B cell (primary cell): ENCODE results near the gene TIMP2. TPM values are rescaled to one million over a fixed set of nuclear protein-coding genes. Genes with fewer than 3 reads are reported as not detected.

ENCODE experiments used
- ATAC-seq: fragments of 200-7000 bp; cut with Tn5 transposase; one replicate; pipeline ENCODE4 v1.10.0; 2021; ENCODE audit warnings: low read depth, mild to moderate bottlenecking, moderate number of reproducible peaks, moderate library complexity
- CTCF ChIA-PET: fragments of 350-600 bp; sonication (Branson Sonifier 250); formaldehyde crosslinking; loops from one replicate; lab custom pipeline; 2021; ENCODE audit warnings: antibody characterized with exemption, inconsistent platforms; lab: Charles Lee
- POLR2A ChIA-PET: fragments of 350-600 bp; sonication (Branson Sonifier 250); formaldehyde crosslinking; loops from one replicate; lab custom pipeline; 2021; ENCODE audit warnings: antibody characterized with exemption; lab: Charles Lee
- DNase-seq: peaks from one replicate; pipeline ENCODE4 v3.0.0; 2013
- H2AFZ ChIP-seq: 2 replicates; pipeline ENCODE4 v1.6.1; 2012; ENCODE audit warnings: mild to moderate bottlenecking, low read depth, low read length; ENCODE audit not compliant: insufficient read depth, poor library complexity, severe bottlenecking
- H3K27ac ChIP-seq, 2 donors: 1 replicate in 1 of 2; 2 replicates in 1 of 2; pipeline ENCODE4 v1.5.1; 2012 to 2013; ENCODE audit warnings: low read length in 2 of 2, mild to moderate bottlenecking in 2 of 2, moderate library complexity in 1 of 2
- H3K27me3 ChIP-seq, 4 experiments: fragments of 200-600 bp in 1 of 4; sonication (generic) in 1 of 4; replicated peaks in 1 of 4; 1 replicate in 2 of 4; 2 replicates in 2 of 4; pipeline versions ENCODE4 v1.6.1 to v1.7.0; 2013 to 2016; ENCODE audit warnings: low read length in 3 of 4, mild to moderate bottlenecking in 2 of 4, mixed read lengths in 1 of 4, moderate library complexity in 1 of 4; ENCODE audit not compliant: insufficient read depth in 4 of 4, control insufficient read depth in 3 of 4; ENCODE audit errors: control extremely low read depth in 1 of 4
- H3K36me3 ChIP-seq, 2 experiments: replicated peaks in 1 of 2; 1 replicate in 1 of 2; 2 replicates in 1 of 2; pipeline versions ENCODE4 v1.6.1 to v1.7.1; 2013; ENCODE audit warnings: low read length in 1 of 2; ENCODE audit not compliant: insufficient read depth in 2 of 2, control insufficient read depth in 1 of 2; ENCODE audit errors: control extremely low read depth in 1 of 2, extremely low read depth in 1 of 2
- H3K4me1 ChIP-seq, 2 donors: fragments of 200-600 bp in 1 of 2; sonication (generic) in 1 of 2; 1 replicate in 1 of 2; 2 replicates in 1 of 2; pipeline versions ENCODE4 v1.5.1 to v1.6.1; 2013 to 2017; ENCODE audit warnings: low read length in 2 of 2; ENCODE audit not compliant: control insufficient read depth in 2 of 2, insufficient read depth in 2 of 2
- H3K4me2 ChIP-seq: replicated peaks from 2 replicates; pipeline ENCODE3; 2012; ENCODE audit warnings: mild to moderate bottlenecking, low read depth, low read length; ENCODE audit not compliant: poor library complexity, severe bottlenecking
- H3K4me3 ChIP-seq, 5 experiments: fragments of 200-600 bp in 1 of 5; sonication (generic) in 1 of 5; 1 replicate in 3 of 5; 2 replicates in 2 of 5; pipeline versions ENCODE4 v1.5.1 to v1.7.0; 2011 to 2016; ENCODE audit warnings: low read length in 4 of 5, mild to moderate bottlenecking in 4 of 5, low read depth in 2 of 5, control low read depth in 1 of 5, moderate library complexity in 1 of 5; ENCODE audit not compliant: insufficient read depth in 1 of 5; ENCODE audit errors: control extremely low read depth in 1 of 5, extremely low read depth in 1 of 5
- H3K79me2 ChIP-seq: fragments of 200-600 bp; sonication (generic); one replicate; pipeline ENCODE4 v1.6.0; 2016; ENCODE audit warnings: low read length; ENCODE audit not compliant: control insufficient read depth, insufficient read depth
- H3K9ac ChIP-seq: fragments of 200-600 bp; sonication (generic); 2 replicates; pipeline ENCODE4 v1.6.1; 2017; ENCODE audit warnings: mild to moderate bottlenecking, low read length, moderate library complexity
- H3K9me3 ChIP-seq, 3 donors: one replicate each; pipeline versions ENCODE4 v1.6.1 to v1.7.1; 2013; ENCODE audit warnings: low read length in 2 of 3; ENCODE audit not compliant: control insufficient read depth in 2 of 3, insufficient read depth in 1 of 3; ENCODE audit errors: control extremely low read depth in 1 of 3
- H4K20me1 ChIP-seq: 2 replicates; pipeline ENCODE4 v1.6.0; 2012; ENCODE audit warnings: mild to moderate bottlenecking, low read length; ENCODE audit not compliant: insufficient read depth, control insufficient read depth, poor library complexity, severe bottlenecking
- H3K27ac Mint-ChIP-seq: one replicate; pipeline ENCODE4 v1.8.0; 2021; ENCODE audit warnings: mixed read lengths
- H3K27me3 Mint-ChIP-seq: one replicate; pipeline ENCODE4 v1.8.0; 2021; ENCODE audit warnings: mixed read lengths
- H3K4me1 Mint-ChIP-seq: one replicate; pipeline ENCODE4 v1.8.0; 2021; ENCODE audit warnings: mixed read lengths
- H3K4me3 Mint-ChIP-seq: one replicate; pipeline ENCODE4 v1.8.0; 2021; ENCODE audit warnings: mixed read lengths
- H3K9me3 Mint-ChIP-seq: one replicate; pipeline ENCODE4 v1.8.0; 2022; ENCODE audit warnings: mixed read lengths; ENCODE audit not compliant: insufficient read depth
- EZH2 ChIP-seq: IDR thresholded peaks from 2 replicates; pipeline ENCODE4 v1.6.1; 2012; ENCODE audit warnings: borderline replicate concordance, low read depth, mild to moderate bottlenecking, moderate library complexity, low read length; ENCODE audit not compliant: insufficient read depth, poor library complexity, severe bottlenecking
- WGBS: methylation state at CpG from one replicate; pipeline ENCODE4 v1.1.5; 2013; ENCODE audit warnings: missing lambda C conversion rate; ENCODE audit not compliant: insufficient coverage; 5-methylcytosine and 5-hydroxymethylcytosine counted together
- intact Hi-C: fragments of 100-400 bp; cut with micrococcal nuclease; formaldehyde crosslinking; loops from one replicate; pipeline ENCODE4 v1.10.0; 2022
- polyA plus RNA-seq: library from polyadenylated mRNA; depleted of rRNA; stranded (reverse); fragments of >200 nt; gene quantifications from 2 replicates; pipeline ENCODE4 v1.2.3, GENCODE V29; 2012
- total RNA-seq, 2 donors: library from RNA; stranded (reverse); fragments of 120-200 nt in 1 of 2; gene quantifications; 1 replicate in 1 of 2; 2 replicates in 1 of 2; pipeline versions ENCODE4 v1.2.3 to v1.2.4, GENCODE V29; 2013 to 2022
- TF ChIP-seq, protein P1 (sequence below): fragments of 200-600 bp; IDR thresholded peaks from one replicate; pipeline ENCODE4 v1.8.0; 2022; ENCODE audit warnings: antibody characterized with exemption, mild to moderate bottlenecking

The TIMP2 gene
- total and polyA plus RNA-seq, 2 donors (not counting 1 experiment from before 2014, with no cell fraction given): 4.8 to 10.0 TPM

DNA sequence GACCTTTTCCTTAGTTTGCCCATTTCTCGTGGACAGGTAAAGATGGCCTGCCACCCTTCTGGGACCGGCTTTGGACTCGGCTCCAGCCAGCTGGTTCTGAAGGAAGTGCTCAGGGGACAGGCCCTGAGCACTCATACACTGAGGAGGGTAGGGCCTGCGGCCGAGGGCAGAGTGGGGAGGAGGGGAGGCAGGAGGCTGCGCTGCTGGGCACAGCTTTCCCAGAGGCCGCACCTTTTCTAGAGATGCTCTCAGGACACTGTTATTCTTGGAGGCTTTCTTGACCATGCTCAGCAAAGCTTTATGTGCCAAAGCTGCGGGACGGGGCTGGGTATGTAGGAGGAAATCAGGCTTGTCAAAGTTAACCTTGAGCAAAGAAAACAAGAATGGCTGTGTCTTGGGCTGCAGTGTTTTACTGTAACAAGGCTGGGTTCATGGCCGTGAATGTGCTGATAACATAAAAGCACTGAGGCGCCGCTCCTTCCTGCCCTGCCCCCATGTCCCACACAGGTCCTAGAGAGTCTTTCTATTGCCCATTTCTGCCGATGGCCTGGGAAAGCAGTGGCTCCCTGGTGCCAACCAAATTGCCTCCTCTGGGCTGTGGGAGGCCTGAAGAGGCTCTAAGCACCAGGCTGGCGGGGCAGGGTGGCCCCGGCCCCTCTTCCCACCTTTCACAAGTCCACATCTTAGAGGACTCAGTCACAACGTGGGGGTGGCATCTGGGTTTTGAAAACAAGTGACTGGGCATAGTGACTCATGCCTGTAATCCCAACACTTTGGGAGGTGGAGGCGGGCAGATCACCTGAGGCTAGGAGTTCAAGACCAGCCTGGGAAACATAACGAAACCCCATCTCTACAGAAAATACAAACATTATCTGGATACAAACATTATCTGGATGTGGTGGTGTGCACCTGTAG is 22.3 kb upstream of the TIMP2 start:
- intact Hi-C loops: no loop called here
- Histone ChIP-seq H3K9ac (no peak overlapping the region), H3K4me3 (no peak overlapping the region), H3K4me2 (no peak overlapping the region), H3K27me3 (peaks cover 0 to 17% (median 1%) of the 10 kb centered on the region in 4 experiments), H3K9me3 (peaks cover 0 to 30% (median 17%) of the 10 kb centered on the region in 3 donors), H3K27ac (no peak overlapping the region), H3K36me3 (no peaks in the 10 kb centered on the region), H2AFZ (no peak overlapping the region), H4K20me1 (no peaks in the 10 kb centered on the region), H3K79me2 (no peaks in the 10 kb centered on the region), H3K4me1 (peaks cover 0 to 11% of the 10 kb centered on the region in 2 donors)
- ChIA-PET POLR2A (interaction anchor here (0.7 kb wide), 1 partner anchor 17 kb away, joined by 6 read pairs; no protein-coding TSS in a partner anchor), CTCF (interaction anchor here (1.5 kb wide), 1 partner anchor 82 kb away, joined by 3 read pairs; no protein-coding TSS in a partner anchor)
- DNase-seq (no peak), ATAC-seq (no peak)
- TF ChIP-seq, protein P1, sequence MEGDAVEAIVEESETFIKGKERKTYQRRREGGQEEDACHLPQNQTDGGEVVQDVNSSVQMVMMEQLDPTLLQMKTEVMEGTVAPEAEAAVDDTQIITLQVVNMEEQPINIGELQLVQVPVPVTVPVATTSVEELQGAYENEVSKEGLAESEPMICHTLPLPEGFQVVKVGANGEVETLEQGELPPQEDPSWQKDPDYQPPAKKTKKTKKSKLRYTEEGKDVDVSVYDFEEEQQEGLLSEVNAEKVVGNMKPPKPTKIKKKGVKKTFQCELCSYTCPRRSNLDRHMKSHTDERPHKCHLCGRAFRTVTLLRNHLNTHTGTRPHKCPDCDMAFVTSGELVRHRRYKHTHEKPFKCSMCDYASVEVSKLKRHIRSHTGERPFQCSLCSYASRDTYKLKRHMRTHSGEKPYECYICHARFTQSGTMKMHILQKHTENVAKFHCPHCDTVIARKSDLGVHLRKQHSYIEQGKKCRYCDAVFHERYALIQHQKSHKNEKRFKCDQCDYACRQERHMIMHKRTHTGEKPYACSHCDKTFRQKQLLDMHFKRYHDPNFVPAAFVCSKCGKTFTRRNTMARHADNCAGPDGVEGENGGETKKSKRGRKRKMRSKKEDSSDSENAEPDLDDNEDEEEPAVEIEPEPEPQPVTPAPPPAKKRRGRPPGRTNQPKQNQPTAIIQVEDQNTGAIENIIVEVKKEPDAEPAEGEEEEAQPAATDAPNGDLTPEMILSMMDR: no peak
- no peak for TF ChIP-seq EZH2
- WGBS: 87% methylated on average over 13 of the region's 18 CpGs
- H3K27ac Mint-ChIP-seq: no peak overlapping the region
- H3K9me3 Mint-ChIP-seq: peaks cover 1% of the 10 kb centered on the region
- peaks cover 15% of the 10 kb centered on the region for H3K4me1 Mint-ChIP-seq
- H3K4me3 Mint-ChIP-seq: no peak overlapping the region
- H3K27me3 Mint-ChIP-seq: peaks cover 10% of the 10 kb centered on the region

GRCh38 chr17:78946631-78947030 is 21.4 kb upstream of the TIMP2 start:
- TF ChIP-seq EZH2: no peak
- TF ChIP-seq, protein P1: no peak
- no peaks in the 10 kb centered on the region for H4K20me1 ChIP-seq
- intact Hi-C loops: no loop called here
- H2AFZ ChIP-seq: no peak overlapping the region
- H3K27me3 Mint-ChIP-seq: peaks cover 10% of the 10 kb centered on the region
- peaks cover 15% of the 10 kb centered on the region for H3K4me1 Mint-ChIP-seq
- H3K4me1 ChIP-seq: peaks cover 0 to 11% of the 10 kb centered on the region in 2 donors
- H3K36me3 ChIP-seq: no peaks in the 10 kb centered on the region
- POLR2A ChIA-PET: no interaction called here
- H3K27me3 ChIP-seq: peaks cover 0 to 13% (median 1%) of the 10 kb centered on the region in 4 experiments
- DNase-seq (no peak), ATAC-seq (peak; percentile 39)
- CTCF ChIA-PET: interaction anchor here (1.5 kb wide), 1 partner anchor 81 kb away, joined by 3 read pairs; no protein-coding TSS in a partner anchor
- H3K9ac ChIP-seq: no peak overlapping the region
- H3K4me3 ChIP-seq: no peak overlapping the region
- H3K9me3 Mint-ChIP-seq: peaks cover 1% of the 10 kb centered on the region
- WGBS: 79% methylated on average over 2 of the region's 8 CpGs
- H3K79me2 ChIP-seq: no peaks in the 10 kb centered on the region
- no peak overlapping the region for H3K27ac ChIP-seq
- peak overlapping the region; percentile 15 for H3K4me3 Mint-ChIP-seq
- H3K27ac Mint-ChIP-seq: no peak overlapping the region
- no peak overlapping the region for H3K4me2 ChIP-seq
- H3K9me3 ChIP-seq: peaks cover 0 to 22% (median 17%) of the 10 kb centered on the region in 3 donors
